Activated naive CD4-positive, alpha-beta T cell treated with anti-CD3 and anti-CD28 coated beads, Interleukin-2, amount 10 ng/mL, durations not matched to agents 7 days and 5 days (primary cell): ENCODE data around the gene PIGR.

Experiments
- CTCF ChIA-PET: fragments of 350-600 bp; sonication (Branson Sonifier 250); formaldehyde crosslinking; loops from one replicate; lab custom pipeline; 2021; ENCODE audit warnings: antibody characterized with exemption; lab: Charles Lee
- DNase-seq: peaks from one replicate; pipeline ENCODE4 v3.0.0-alpha.2; 2020
- H3K27ac Mint-ChIP-seq: one replicate; pipeline ENCODE4 v1.8.0; 2021; ENCODE audit warnings: mild to moderate bottlenecking, moderate library complexity, mixed read lengths
- H3K27me3 Mint-ChIP-seq: one replicate; pipeline ENCODE4 v1.8.0; 2021; ENCODE audit warnings: mild to moderate bottlenecking, mixed read lengths
- H3K36me3 Mint-ChIP-seq: one replicate; pipeline ENCODE4 v1.8.0; 2021; ENCODE audit warnings: mixed read lengths
- H3K4me1 Mint-ChIP-seq: one replicate; pipeline ENCODE4 v1.8.0; 2021; ENCODE audit warnings: mixed read lengths
- H3K4me3 Mint-ChIP-seq: one replicate; pipeline ENCODE4 v1.8.0; 2021; ENCODE audit warnings: mild to moderate bottlenecking, moderate library complexity, mixed read lengths
- H3K9me3 Mint-ChIP-seq: one replicate; pipeline ENCODE4 v1.8.0; 2021; ENCODE audit warnings: mixed read lengths

The PIGR gene

DNA sequence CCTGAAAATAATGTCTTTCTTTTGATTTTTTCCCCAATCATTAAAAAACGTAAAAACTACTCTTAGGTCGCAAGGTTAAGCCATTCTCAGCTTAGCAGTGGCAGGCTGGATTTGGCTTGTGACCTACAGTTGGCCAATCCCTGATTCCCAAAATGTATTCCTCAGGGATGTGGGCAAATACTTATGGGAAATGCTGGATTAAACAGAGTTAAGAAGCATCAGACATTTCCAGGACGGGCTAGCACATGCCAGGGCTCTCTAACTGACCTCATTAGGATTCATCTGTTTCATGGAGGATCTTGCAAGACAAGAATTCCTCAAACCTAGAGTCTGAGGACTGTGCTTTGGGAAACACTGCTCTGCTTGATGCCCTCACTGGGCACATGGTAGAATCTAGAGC lies 50.0 kb downstream of the PIGR start:
- H3K4me3 Mint-ChIP-seq, result no peak overlapping the region
- no peak for DNase-seq
- peaks cover 23% of the 10 kb centered on the region for H3K4me1 Mint-ChIP-seq
- H3K36me3 Mint-ChIP-seq, result peaks cover 1% of the 10 kb centered on the region
- H3K27ac Mint-ChIP-seq, result no peak overlapping the region
- peaks cover 5% of the 10 kb centered on the region for H3K27me3 Mint-ChIP-seq
- CTCF ChIA-PET, result interaction anchor here (1.1 to 1.9 kb wide), 3 partner anchors 10 to 86 kb away, joined by 3 to 8 read pairs (median 4); no protein-coding TSS in a partner anchor
- H3K9me3 Mint-ChIP-seq, result no peaks in the 10 kb centered on the region

DNA sequence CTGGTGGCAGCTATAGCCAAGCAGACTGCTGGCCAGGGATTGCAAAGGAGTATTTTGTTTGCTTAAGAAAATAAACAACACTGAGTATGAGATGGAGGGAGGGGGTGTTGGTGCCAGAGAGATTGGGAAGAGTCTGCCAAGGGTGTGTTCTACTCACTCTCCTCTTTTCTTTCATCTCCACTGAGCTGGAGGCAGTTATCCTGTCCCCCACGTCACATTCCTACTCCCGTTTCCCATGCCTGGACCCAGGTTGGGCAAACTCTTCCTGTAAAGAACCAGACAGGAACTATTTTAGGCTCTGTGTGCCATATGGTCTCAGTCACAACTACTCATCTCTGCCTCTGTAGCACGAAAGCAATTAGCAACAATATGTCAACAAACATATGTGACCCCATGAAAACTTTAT lies 50.4 kb downstream of the PIGR start:
- H3K4me1 Mint-ChIP-seq, result peaks cover 27% of the 10 kb centered on the region
- DNase-seq, result no peak
- no peak overlapping the region for H3K4me3 Mint-ChIP-seq
- no peak overlapping the region for H3K27ac Mint-ChIP-seq
- peaks cover 3% of the 10 kb centered on the region for H3K9me3 Mint-ChIP-seq
- peaks cover 4% of the 10 kb centered on the region for H3K36me3 Mint-ChIP-seq
- H3K27me3 Mint-ChIP-seq, result peaks cover 5% of the 10 kb centered on the region
- CTCF ChIA-PET, result interaction anchor here (1.1 to 2.0 kb wide), 3 partner anchors 10 to 16 kb away, joined by 4 to 12 read pairs (median 8); no protein-coding TSS in a partner anchor

DNA sequence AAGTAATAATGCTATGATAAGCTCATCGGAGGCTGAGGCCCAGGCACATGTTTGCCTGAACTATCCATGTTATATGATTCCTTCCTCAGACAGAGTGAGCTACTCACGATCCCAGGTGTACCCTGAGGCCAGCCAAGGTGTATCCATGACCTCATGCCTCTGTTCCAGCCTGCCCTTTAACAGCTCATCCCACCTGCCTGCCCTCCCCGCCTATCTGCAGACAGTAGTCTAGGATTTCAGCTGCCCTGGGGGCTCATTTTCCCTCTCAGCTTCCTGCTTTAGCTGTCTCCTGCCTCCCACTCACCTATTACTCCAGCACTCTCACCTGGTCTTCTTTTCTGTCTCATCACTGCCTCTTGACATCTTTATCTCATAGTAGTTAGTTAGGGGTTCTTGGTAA lies 50.9 kb downstream of the PIGR start:
- H3K4me3 Mint-ChIP-seq, result no peak overlapping the region
- H3K27me3 Mint-ChIP-seq, result peaks cover 6% of the 10 kb centered on the region
- no peak overlapping the region for H3K27ac Mint-ChIP-seq
- no peak for DNase-seq
- peaks cover 5% of the 10 kb centered on the region for H3K36me3 Mint-ChIP-seq
- H3K9me3 Mint-ChIP-seq, result peaks cover 4% of the 10 kb centered on the region
- H3K4me1 Mint-ChIP-seq, result peaks cover 32% of the 10 kb centered on the region
- CTCF ChIA-PET, result interaction anchor here (1.1 to 2.0 kb wide), 5 partner anchors 10 to 170 kb away, joined by 3 to 12 read pairs (median 4); no protein-coding TSS in a partner anchor

DNA sequence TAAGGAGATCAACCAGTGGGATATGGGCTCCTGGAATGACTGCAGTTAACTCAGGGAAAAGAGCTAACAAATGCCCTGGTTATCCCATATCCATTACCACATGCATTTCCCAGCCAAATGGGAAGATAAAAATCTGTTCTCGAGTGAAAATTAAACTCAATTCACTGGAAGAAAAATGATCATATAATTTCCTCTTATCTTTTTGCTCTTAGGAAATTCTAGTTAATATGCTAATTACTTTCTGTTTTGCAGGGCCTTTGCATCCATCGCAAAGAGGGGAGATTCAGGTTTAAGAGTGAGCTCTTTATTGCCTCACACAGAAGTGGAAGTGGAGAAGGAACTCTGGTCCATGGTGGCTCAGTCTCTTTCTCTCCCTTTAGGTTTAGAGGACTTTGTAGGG lies 52.9 kb downstream of the PIGR start:
- peaks cover 5% of the 10 kb centered on the region for H3K36me3 Mint-ChIP-seq
- H3K4me3 Mint-ChIP-seq, result no peak overlapping the region
- H3K27me3 Mint-ChIP-seq, result peaks cover 7% of the 10 kb centered on the region
- DNase-seq, result no peak
- CTCF ChIA-PET, result interaction anchor here (1.2 to 1.3 kb wide), 3 partner anchors 15 to 45 kb away, joined by 3 read pairs; no protein-coding TSS in a partner anchor
- H3K9me3 Mint-ChIP-seq, result peaks cover 4% of the 10 kb centered on the region
- peaks cover 45% of the 10 kb centered on the region for H3K4me1 Mint-ChIP-seq
- no peak overlapping the region for H3K27ac Mint-ChIP-seq

DNA sequence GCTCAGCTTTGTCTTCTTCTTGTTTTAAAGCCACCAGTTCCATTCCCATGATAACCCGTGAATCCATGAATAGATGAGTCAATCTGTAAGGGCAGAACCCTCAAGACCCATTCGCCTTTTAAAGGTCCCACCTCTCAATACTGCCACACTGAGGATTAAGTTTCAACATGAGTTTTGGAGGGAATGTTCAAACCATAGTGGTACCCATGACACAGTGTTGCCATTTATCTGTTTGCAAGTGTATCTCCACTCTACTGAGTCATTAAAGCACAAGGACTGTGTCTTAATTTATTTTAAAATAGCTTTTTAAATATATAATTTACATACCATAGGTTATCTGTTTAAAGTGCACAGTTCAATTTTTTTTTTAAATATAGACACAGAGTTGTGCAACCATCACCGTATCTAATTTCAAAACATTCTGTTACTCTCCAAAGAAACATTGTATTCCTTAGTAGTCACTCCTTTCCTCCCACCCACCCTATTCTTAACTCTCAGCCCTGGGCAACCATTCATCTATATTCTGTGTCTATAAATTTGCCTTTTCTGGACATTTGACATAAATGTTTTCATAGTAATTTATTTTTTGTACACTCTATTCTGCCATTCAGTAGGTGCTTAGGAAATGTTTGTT lies 53.8 kb downstream of the PIGR start:
- H3K27me3 Mint-ChIP-seq, result peaks cover 10% of the 10 kb centered on the region
- peaks cover 4% of the 10 kb centered on the region for H3K9me3 Mint-ChIP-seq
- DNase-seq, result no peak
- CTCF ChIA-PET, result interaction anchor here (1.0 to 1.3 kb wide), 5 partner anchors 8 to 44 kb away, joined by 3 read pairs; partner anchors contain the start of gene IL20
- no peak overlapping the region for H3K4me3 Mint-ChIP-seq
- peaks cover 46% of the 10 kb centered on the region for H3K4me1 Mint-ChIP-seq
- no peak overlapping the region for H3K27ac Mint-ChIP-seq
- peaks cover 5% of the 10 kb centered on the region for H3K36me3 Mint-ChIP-seq

DNA sequence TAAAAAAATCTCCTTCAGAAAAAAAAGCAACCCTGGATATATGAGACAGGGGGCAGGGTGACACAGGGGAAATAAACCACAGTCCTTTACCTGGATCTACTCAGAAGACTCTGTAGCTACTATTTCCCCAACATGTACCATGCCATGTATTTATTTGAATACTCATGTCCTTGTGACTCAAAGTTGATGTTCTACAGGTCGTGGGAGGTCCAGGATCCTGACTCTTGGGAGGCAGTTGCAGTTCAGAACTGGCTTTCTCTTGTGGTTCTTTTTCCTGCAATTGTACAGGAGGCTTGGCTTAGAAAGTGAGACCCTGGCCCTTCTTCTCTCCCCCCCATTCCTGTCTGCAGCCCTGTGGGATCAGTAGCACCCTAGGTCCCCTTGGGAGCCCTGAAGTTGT lies 54.9 kb downstream of the PIGR start:
- Mint-ChIP-seq H3K4me3 (no peak overlapping the region), H3K9me3 (peaks cover 4% of the 10 kb centered on the region), H3K4me1 (peaks cover 43% of the 10 kb centered on the region), H3K27me3 (peaks cover 15% of the 10 kb centered on the region), H3K27ac (no peak overlapping the region), H3K36me3 (peaks cover 5% of the 10 kb centered on the region)
- CTCF ChIA-PET, result interaction anchor here (1.2 kb wide), 1 partner anchor 9 kb away, joined by 3 read pairs; no protein-coding TSS in a partner anchor
- DNase-seq, result no peak

DNA sequence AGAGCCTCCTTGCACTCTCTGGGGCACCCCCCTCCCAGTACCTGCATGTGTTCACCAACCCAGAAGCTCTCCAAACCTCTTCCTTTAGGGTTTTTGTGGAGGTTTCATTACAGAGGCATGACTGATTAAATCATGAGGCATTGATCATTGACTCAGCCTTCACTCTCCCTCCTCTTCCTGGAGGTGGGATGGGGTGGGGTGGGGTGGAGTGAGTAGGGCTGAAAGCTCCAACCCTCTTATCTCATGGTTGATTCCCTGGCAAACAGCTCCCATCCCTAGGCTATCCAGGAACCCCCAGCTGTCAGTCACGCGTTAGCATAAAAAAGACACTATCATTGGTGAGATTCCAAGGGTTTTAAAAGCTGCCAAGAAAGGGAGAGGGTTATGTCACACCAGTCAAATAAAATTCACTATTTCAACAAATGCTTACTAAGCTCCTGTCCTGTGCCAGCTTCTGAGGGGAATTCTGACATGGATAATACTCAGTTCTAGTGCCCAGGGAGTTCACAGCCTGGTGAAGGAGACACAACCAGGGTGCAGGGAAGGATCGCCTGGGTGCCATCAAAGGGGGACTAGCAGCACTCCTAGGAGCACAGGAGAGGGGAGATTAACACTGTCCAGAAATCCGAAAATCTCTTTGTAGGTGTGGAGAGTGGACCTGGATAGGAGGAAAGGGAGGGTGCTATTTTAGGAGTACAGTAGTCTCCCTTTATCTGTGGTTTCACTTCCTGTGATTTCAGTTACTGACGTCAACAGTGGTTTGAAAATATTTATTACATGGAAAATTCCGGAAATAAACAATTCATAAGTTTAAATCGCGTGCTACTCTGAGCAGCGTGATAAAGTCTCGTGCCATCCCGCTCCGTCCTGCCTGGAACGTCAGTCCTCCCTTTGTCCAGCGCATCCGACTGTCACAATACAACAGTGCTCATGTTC lies 55.9 kb downstream of the PIGR start:
- Mint-ChIP-seq H3K4me1 (peaks cover 43% of the 10 kb centered on the region), H3K4me3 (no peak overlapping the region), H3K27ac (peak overlapping the region; percentile 84), H3K9me3 (peaks cover 4% of the 10 kb centered on the region), H3K36me3 (peaks cover 5% of the 10 kb centered on the region), H3K27me3 (peaks cover 22% of the 10 kb centered on the region)
- CTCF ChIA-PET, result interaction anchor here (0.5 to 1.5 kb wide), 2 partner anchors 22 to 26 kb away, joined by 4 read pairs; no protein-coding TSS in a partner anchor
- no peak for DNase-seq

DNA sequence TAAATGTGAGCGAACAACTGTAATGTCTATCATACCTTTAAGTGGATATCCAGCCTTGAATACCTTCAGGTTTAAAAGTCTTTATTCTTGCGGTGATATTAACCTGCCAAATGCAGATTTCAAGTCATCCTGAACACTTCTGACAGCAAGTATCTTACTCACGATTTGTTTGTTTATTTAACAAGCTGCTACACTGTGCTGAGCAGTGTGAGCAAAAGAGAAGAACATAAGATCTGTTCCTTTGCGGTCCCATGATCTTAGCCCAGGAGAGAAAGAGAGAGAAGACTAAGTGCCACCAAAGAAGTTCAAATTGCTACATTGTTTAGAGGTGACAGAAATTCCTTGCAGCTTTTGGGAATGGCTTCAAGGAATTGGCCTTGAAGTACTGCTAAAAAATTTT lies 58.6 kb downstream of the PIGR start:
- DNase-seq, result no peak
- Mint-ChIP-seq H3K9me3 (peaks cover 4% of the 10 kb centered on the region), H3K27ac (no peak overlapping the region), H3K27me3 (peaks cover 31% of the 10 kb centered on the region), H3K4me1 (peaks cover 35% of the 10 kb centered on the region), H3K4me3 (no peak overlapping the region), H3K36me3 (peaks cover 4% of the 10 kb centered on the region)
- CTCF ChIA-PET, result interaction anchor here (1.2 kb wide), 2 partner anchors 23 to 24 kb away, joined by 3 read pairs; no protein-coding TSS in a partner anchor

DNA sequence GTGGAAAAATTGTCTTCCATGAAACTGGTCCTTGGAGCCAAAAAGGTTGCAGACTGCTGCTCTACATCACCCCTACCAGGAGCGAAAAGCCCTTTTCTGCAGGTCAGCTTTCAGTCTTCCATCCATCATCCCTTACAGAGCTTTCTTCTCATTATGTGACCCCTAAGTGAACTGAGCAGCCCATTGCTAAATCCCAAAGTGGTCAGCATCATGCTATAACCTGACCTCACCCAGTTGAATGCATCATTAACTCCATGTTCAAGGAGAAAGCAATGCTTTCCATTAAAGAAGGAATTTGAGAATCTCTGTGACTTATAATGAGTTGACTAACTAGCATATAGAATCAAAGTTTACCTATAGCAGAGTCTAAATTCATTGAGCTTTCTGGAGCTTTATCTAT lies 59.4 kb downstream of the PIGR start:
- Mint-ChIP-seq H3K4me1 (peaks cover 34% of the 10 kb centered on the region), H3K27ac (no peak overlapping the region), H3K36me3 (peaks cover 4% of the 10 kb centered on the region), H3K27me3 (peaks cover 31% of the 10 kb centered on the region), H3K4me3 (no peak overlapping the region), H3K9me3 (peaks cover 4% of the 10 kb centered on the region)
- CTCF ChIA-PET, result interaction anchor here (0.6 to 1.2 kb wide), 5 partner anchors 21 to 420 kb away, joined by 3 read pairs; no protein-coding TSS in a partner anchor
- DNase-seq, result no peak

DNA sequence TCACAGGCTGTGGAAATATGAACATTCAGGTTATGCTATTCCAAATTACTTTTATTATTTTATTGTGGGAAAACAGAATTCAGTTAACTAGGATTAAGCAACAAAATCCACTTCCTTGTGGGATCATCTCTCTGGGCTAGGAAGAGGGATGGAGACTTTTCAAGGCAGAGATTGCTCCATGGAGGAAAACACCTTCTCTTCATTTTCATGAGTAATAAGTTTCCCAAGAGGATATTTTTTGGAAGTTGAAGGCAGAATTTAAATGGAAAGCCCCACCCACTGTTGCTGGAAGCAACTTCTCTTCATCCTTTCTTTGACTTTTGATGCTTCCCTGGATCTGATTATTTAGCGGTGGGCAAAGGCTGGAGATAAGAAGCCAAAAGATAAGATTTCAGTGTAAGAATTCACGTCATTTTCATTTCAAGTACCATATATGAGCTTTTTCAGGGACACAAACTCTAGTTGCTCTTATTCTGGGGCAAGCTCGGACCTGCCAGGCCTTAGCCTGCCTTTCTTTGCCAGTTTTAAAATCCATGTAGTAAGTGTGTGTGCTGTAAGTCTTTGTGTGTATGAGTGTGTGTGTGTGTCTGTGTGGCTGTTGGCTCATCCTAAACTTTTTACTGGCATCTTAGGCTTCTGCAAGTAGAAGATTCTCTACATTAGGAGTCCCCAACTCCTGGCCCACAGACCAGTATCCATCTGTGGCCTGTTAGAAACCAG lies 60.8 kb downstream of the PIGR start:
- no peaks in the 10 kb centered on the region for H3K9me3 Mint-ChIP-seq
- peaks cover 20% of the 10 kb centered on the region for H3K4me1 Mint-ChIP-seq
- peaks cover 31% of the 10 kb centered on the region for H3K27me3 Mint-ChIP-seq
- H3K36me3 Mint-ChIP-seq, result no peaks in the 10 kb centered on the region
- no peak overlapping the region for H3K27ac Mint-ChIP-seq
- CTCF ChIA-PET, result interaction anchor here (0.9 to 1.4 kb wide), 3 partner anchors 9 to 96 kb away, joined by 4 to 5 read pairs (median 4); partner anchors contain the start of gene IL20
- DNase-seq, result no peak
- no peak overlapping the region for H3K4me3 Mint-ChIP-seq

DNA sequence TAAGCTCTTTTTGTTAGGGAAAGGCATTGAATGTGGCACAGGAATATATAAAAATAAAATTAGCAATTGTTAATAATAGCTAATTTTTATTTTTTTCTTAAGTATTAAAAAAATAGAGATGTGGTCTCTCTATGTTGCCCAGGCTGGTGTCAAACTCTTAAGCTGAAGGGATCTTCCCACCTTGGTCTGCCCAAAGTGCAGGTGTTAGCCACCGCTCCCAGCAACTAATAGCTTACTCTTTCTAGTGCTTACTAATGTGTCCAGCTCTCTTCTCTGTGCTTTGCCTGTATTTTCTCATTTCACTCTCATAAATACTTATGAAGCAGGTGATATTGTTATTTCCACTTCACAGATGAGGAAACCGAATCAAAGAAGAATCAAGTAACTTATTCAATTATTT lies 62.4 kb downstream of the PIGR start:
- Mint-ChIP-seq H3K4me3 (no peak overlapping the region), H3K4me1 (peaks cover 5% of the 10 kb centered on the region), H3K36me3 (no peaks in the 10 kb centered on the region), H3K9me3 (peaks cover 6% of the 10 kb centered on the region), H3K27ac (no peak overlapping the region), H3K27me3 (peaks cover 26% of the 10 kb centered on the region)
- no peak for DNase-seq
- CTCF ChIA-PET, result interaction anchor here (0.8 to 2.0 kb wide), 7 partner anchors 18 to 157 kb away, joined by 3 to 9 read pairs (median 4); partner anchors contain the start of genes FCMR and IL20

DNA sequence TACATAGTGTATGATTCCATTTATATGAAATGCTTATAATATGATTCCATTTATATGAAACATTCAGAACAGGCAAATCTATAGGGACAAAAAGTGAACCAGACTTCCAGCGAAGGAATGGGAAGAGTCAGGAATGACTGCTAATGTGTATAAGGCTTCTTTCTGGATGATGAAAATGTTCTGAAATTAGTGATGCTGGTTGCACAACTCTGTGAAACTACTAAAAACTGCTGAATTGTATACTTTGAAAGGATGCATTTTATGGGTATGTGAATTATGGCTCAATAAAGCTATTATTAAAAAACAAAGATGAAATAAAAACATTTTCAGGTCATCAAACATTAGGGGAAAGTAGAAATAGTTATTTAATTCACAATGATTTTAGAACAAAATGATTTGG lies 63.1 kb downstream of the PIGR start:
- CTCF ChIA-PET, result interaction anchor here (0.8 to 2.0 kb wide), 3 partner anchors 18 to 73 kb away, joined by 3 to 9 read pairs (median 8); partner anchors contain the start of genes FCMR and IL20
- Mint-ChIP-seq H3K27ac (no peak overlapping the region), H3K9me3 (peaks cover 12% of the 10 kb centered on the region), H3K4me3 (no peak overlapping the region), H3K27me3 (peaks cover 25% of the 10 kb centered on the region), H3K36me3 (peaks cover 5% of the 10 kb centered on the region), H3K4me1 (peaks cover 2% of the 10 kb centered on the region)
- no peak for DNase-seq

DNA sequence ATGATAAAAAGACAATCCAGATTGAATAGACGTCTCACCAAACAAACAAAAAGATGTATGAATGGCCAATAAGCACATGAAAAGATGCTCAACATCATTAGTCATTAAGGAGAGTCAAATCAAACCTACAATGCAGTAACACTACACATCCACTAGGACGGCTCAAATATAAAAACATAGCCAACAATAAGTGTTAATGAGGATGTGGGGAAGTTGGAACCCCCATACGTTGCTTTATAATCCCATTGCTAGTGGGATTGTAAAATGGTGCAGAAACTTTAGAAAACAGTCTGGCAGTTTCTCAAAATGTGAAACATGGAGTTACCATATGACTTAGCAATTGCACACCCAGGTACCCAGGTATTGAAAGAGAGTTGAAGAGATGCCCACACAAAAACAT lies 63.7 kb downstream of the PIGR start:
- no peak for DNase-seq
- Mint-ChIP-seq H3K36me3 (peaks cover 7% of the 10 kb centered on the region), H3K27ac (no peak overlapping the region), H3K27me3 (peaks cover 25% of the 10 kb centered on the region), H3K4me1 (peaks cover 2% of the 10 kb centered on the region), H3K4me3 (no peak overlapping the region), H3K9me3 (peaks cover 16% of the 10 kb centered on the region)
- CTCF ChIA-PET, result interaction anchor here (2.0 kb wide), 1 partner anchor 17 kb away, joined by 9 read pairs; the partner anchor contains the start of gene IL20
